Endodermal cell (in vitro differentiated cells): Measurements from ENCODE around the gene FXYD1. TPM values are rescaled to one million over a fixed set of nuclear protein-coding genes. Genes with fewer than 3 reads are reported as not detected.

Experiments used
- DNase-seq: peaks from one replicate; pipeline ENCODE4 v3.0.0-alpha.2; 2017
- H3K27ac ChIP-seq: 2 replicates; pipeline ENCODE4 v1.5.1; 2013; ENCODE audit warnings: mild to moderate bottlenecking, low read depth, low read length, moderate library complexity
- H3K27me3 ChIP-seq: 2 replicates; pipeline ENCODE4 v1.6.1; 2013; ENCODE audit warnings: mild to moderate bottlenecking, low read length, moderate library complexity; ENCODE audit not compliant: insufficient read depth, control insufficient read depth, poor library complexity, severe bottlenecking
- H3K36me3 ChIP-seq: 2 replicates; pipeline ENCODE4 v1.7.0; 2013; ENCODE audit warnings: mild to moderate bottlenecking, low read length, moderate library complexity; ENCODE audit not compliant: control insufficient read depth, insufficient read depth
- H3K4me1 ChIP-seq: one replicate; pipeline ENCODE4 v1.7.0; 2013; ENCODE audit warnings: low read length; ENCODE audit not compliant: control insufficient read depth, insufficient read depth
- H3K4me3 ChIP-seq: 2 replicates; pipeline ENCODE4 v1.5.1; 2013; ENCODE audit warnings: mild to moderate bottlenecking, low read length, moderate library complexity
- H3K9ac ChIP-seq: 2 replicates; pipeline ENCODE4 v1.6.1; 2013; ENCODE audit warnings: mild to moderate bottlenecking, low read length, moderate library complexity; ENCODE audit not compliant: poor library complexity, severe bottlenecking; ENCODE audit errors: extremely low read depth
- H3K9me3 ChIP-seq: 2 replicates; pipeline ENCODE4 v1.6.1; 2013; ENCODE audit warnings: mild to moderate bottlenecking, low read length, moderate library complexity; ENCODE audit not compliant: control insufficient read depth
- H3K27ac Mint-ChIP-seq: 2 replicates; pipeline ENCODE4 v1.8.0; 2020; ENCODE audit warnings: mixed read lengths
- H3K27me3 Mint-ChIP-seq: 2 replicates; pipeline ENCODE4 v1.8.0; 2021; ENCODE audit warnings: mild to moderate bottlenecking, mixed read lengths; ENCODE audit not compliant: insufficient read depth
- H3K36me3 Mint-ChIP-seq: 2 replicates; pipeline ENCODE4 v1.8.0; 2020; ENCODE audit warnings: low read depth, mixed read lengths
- H3K4me1 Mint-ChIP-seq: 2 replicates; pipeline ENCODE4 v1.8.0; 2020; ENCODE audit warnings: mixed read lengths
- H3K4me3 Mint-ChIP-seq: 2 replicates; pipeline ENCODE4 v1.8.0; 2020; ENCODE audit warnings: mild to moderate bottlenecking, moderate library complexity, mixed read lengths
- H3K9me3 Mint-ChIP-seq: 2 replicates; pipeline ENCODE4 v1.8.0; 2020; ENCODE audit warnings: mild to moderate bottlenecking, mixed read lengths
- CTCF ChIP-seq: fragments of 200-600 bp; sonication (generic); conservative IDR thresholded peaks from 2 replicates; pipeline ENCODE4 v1.5.0; 2021; ENCODE audit warnings: antibody characterized with exemption, mild to moderate bottlenecking
- WGBS, 2 experiments: methylation state at CpG; one replicate each; pipeline versions ENCODE4 v1.1.5 to v1.1.7; 2013; ENCODE audit warnings: missing lambda C conversion rate in 2 of 2, mixed read lengths in 1 of 2; ENCODE audit not compliant: insufficient coverage in 1 of 2, insufficient read length in 1 of 2; 5-methylcytosine and 5-hydroxymethylcytosine counted together
- total RNA-seq, 2 donors: library from RNA; stranded (reverse); fragmentation: NEBNext Ultra II Directional in 1 of 2; extraction: Animal tissue kit (Norgen Biotek cat#: 25700) in 1 of 2; gene quantifications; 2 replicates in 1 of 2; 3 replicates in 1 of 2; pipeline ENCODE4 v1.2.1, GENCODE V29; 2021

Gene FXYD1
- total RNA-seq, 2 donors from 2014 or later, result 0.75 TPM; not detected in 1

GRCh38 chr19:35159606-35160005 is 21.0 kb downstream of the FXYD1 start:
- H3K36me3 ChIP-seq, result no peaks in the 10 kb centered on the region
- 84 to 91% methylated on average over 7 to 8 of the region's 8 CpGs for WGBS, 2 experiments

GRCh38 chr19:35160629-35161433 is 22.2 kb downstream of the FXYD1 start:
- Histone ChIP-seq H3K36me3 (no peaks in the 10 kb centered on the region), H3K27me3 (no peaks in the 10 kb centered on the region), H3K9me3 (peaks cover 17% of the 10 kb centered on the region), H3K4me3 (no peak overlapping the region), H3K4me1 (no peaks in the 10 kb centered on the region), H3K27ac (no peak overlapping the region), H3K9ac (no peak overlapping the region)
- H3K4me3 Mint-ChIP-seq, result no peak overlapping the region
- peaks cover 16% of the 10 kb centered on the region for H3K9me3 Mint-ChIP-seq
- no peak overlapping the region for H3K27ac Mint-ChIP-seq
- DNase-seq, result no peak
- no peak for TF ChIP-seq CTCF
- H3K4me1 Mint-ChIP-seq, result no peaks in the 10 kb centered on the region
- 89 to 92% methylated on average over 1 to 9 of the region's 9 CpGs for WGBS, 2 experiments
- peaks cover 55% of the 10 kb centered on the region for H3K36me3 Mint-ChIP-seq
- H3K27me3 Mint-ChIP-seq, result no peaks in the 10 kb centered on the region

More at GRCh38 chr19:35159606-35160005, 21.0 kb downstream of the FXYD1 start:
- no peak for DNase-seq
- H3K4me3 ChIP-seq, result no peak overlapping the region
- H3K27ac ChIP-seq, result no peak overlapping the region
- H3K4me3 Mint-ChIP-seq, result no peak overlapping the region
- H3K9me3 Mint-ChIP-seq, result peaks cover 10% of the 10 kb centered on the region
- H3K9me3 ChIP-seq, result peaks cover 6% of the 10 kb centered on the region
- peaks cover 49% of the 10 kb centered on the region for H3K36me3 Mint-ChIP-seq
- no peak for TF ChIP-seq CTCF
- H3K4me1 Mint-ChIP-seq, result peaks cover 4% of the 10 kb centered on the region
- H3K27me3 Mint-ChIP-seq, result peaks cover 8% of the 10 kb centered on the region
- H3K27ac Mint-ChIP-seq, result no peak overlapping the region
- H3K4me1 ChIP-seq, result no peaks in the 10 kb centered on the region
- H3K27me3 ChIP-seq, result peaks cover 10% of the 10 kb centered on the region
- no peak overlapping the region for H3K9ac ChIP-seq

- H3K27me3 ChIP-seq, result no peaks in the 10 kb centered on the region
- H3K4me1 Mint-ChIP-seq, result no peaks in the 10 kb centered on the region
- no peak overlapping the region for H3K27ac ChIP-seq
- H3K36me3 ChIP-seq, result no peaks in the 10 kb centered on the region
- peaks cover 22% of the 10 kb centered on the region for H3K9me3 ChIP-seq
- WGBS, 2 experiments, result 94 to 98% methylated on average over 2 of the region's 2 CpGs
- H3K4me3 ChIP-seq, result no peak overlapping the region
- no peak for TF ChIP-seq CTCF
- no peak for DNase-seq
- peaks cover 21% of the 10 kb centered on the region for H3K9me3 Mint-ChIP-seq
- H3K9ac ChIP-seq, result no peak overlapping the region
- H3K4me3 Mint-ChIP-seq, result no peak overlapping the region
- no peaks in the 10 kb centered on the region for H3K27me3 Mint-ChIP-seq
- H3K36me3 Mint-ChIP-seq, result peaks cover 60% of the 10 kb centered on the region
- H3K27ac Mint-ChIP-seq, result no peak overlapping the region
- H3K4me1 ChIP-seq, result no peaks in the 10 kb centered on the region
Observed at GRCh38 chr19:35161434-35161743, 22.8 kb downstream of the FXYD1 start.
